NCI-H748 treated with DMSO at 0.1 percent for 48 hours (cell line): ENCODE results near the gene BNIPL.

Experiments used
- DNase-seq: peaks from one replicate; lab custom pipeline; 2025; lab: John Stamatoyannopoulos, UW

The BNIPL gene

DNA sequence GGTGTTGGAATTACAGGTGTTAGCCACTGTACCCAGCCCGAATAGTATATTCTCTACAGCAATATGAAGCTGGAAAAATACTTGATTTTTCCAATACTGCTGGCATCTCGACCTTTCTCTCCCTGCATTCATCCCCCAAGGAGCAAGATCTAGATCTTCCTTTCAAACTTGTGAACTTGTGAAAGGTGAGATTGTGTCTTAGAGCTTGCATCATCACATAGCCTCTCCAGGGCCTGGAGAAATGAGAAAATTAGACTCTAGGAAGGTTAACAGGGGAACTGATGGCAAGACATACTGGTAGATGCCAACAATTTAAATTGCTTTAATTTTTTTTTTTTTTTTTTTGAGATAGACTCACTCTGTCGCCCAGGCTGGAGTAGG, 26.1 kb upstream of the BNIPL start:
- DNase-seq: no peak

DNA sequence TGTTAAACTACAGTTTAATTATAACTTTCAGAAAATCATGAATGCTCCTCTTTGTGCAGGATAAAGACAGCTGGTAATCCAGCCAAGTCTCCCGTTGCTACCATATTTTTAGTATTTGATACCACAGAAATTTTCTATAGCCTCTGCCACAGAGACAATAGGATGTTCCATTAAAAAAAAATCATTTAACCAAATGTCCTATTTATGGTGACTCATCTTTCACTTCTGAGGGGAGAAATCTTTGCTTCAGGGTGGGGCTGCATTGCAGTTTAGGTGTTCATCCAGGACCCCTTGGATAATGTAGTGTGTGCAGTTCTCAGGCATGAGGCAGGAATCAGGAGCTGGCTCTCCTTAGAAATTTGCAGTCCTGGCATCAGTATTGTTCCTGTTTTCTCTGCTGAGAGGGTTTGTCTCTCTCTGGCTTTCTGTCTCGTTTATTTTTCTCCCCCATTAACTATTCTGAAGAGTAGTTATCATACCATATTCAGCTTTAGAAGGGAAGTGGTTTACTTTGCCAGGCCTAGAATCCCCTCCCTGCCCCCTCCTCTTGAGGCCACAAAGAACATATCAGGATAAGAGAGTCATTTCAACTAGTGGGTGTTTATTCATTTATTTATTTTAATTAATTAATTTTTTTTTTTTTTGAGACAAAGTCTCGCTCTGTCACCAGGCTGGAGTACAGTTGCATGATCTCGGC, 25.1 kb upstream of the BNIPL start:
- DNase-seq: no peak

DNA sequence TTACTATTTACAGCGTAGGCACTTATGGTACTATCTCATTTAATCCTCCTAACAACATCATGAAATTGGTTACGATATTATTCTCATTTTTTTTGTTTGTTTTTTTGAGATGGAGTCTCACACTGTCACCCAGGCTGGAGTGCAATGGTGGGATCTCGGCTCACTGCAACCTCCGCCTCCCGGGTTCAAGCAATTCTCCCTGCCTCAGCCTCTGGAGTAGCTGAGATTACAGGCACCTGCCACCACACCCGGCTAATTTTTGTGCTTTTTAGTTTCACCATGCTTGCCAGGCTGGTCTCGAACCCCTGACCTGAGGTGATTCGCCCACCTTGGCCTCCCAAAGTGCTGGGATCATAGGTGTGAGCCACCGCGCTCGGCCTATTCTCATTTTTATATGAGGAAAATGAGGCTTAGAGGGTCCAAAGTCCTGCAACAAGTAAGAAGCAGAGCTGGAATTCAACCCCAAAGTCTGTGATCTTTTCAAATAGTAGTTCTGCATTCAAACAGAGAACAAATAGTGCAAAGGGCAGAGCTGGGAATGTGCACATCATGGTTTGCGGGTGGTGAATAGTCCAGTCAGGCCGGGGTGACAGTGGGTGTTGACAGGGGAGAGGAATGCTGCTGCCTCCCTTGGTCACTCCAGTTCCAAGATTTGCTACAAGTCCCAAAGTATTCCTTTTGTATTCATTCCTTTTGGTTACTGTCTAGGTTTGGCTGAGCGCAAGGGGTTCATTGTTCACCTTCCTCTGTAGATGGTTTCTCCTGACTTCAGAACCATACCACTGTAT, 23.5 kb upstream of the BNIPL start:
- no peak for DNase-seq

DNA sequence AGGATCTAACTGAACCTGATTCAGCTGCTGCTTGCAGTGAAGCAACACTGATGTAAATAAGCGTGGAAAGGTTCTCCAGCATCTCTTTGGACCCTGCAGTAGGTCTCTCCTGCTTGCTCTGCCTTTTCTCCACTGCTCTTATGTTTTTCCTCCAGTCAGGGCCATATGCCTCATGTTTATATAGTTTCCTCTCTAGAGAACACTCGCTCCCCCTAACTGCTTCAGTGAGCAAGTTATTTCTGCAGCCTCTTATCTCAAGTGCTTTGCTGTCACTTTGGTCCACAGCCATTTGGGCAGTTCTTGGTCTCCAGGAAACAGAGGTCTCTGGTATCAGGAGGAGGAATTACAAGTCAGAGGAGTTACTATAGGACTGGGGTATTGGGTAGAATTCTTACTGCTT, 22.9 kb upstream of the BNIPL start:
- no peak for DNase-seq

DNA sequence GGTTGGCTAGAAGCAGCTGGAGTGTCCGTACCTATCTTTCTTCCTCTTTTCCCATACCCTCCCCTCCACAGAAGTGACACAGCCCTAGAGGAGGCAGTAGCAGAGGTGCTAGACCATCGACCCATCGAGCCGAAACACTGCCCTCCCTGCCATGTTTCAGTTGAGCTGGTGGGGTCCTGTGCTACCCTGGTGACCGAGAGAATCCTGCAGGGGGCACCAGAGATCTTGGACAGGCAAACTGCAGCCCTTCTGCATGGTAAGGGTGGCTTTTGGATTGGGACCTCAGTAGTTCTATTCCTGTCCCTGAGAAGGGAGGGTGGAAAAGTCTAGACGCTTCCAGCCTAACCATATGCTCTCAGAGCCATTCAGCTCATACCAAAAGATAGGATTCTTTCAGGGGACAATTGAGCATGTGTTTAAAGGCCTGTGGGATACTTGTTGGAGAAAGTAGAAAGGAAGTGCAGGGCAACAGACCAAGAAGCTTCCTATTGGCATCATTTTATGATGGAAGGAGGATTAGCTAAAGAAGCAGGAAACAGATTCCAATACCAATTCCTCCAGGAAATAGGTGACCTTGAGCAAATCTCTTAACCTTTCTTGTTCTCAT, 11.7 kb upstream of the BNIPL start:
- DNase-seq: peak; percentile 38

DNA sequence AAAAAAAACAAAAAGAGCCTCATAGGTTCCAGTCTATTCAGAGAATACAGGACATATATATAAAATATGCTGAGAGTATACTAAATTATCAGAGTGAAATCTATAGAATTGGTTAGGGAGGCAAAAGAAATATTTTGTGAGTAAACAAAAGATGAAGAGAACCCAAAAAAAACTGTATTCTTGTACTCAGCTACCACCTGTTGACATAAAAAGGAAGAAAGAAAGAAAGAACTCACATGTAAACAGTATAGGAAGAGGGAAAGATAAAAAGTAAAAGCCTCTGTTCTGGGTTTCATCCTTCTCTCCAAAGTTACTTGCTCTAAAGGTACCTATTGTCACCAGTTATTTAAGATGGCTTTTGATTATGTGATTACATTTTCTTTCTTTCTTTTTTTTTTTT, 9.9 kb upstream of the BNIPL start:
- no peak for DNase-seq

DNA sequence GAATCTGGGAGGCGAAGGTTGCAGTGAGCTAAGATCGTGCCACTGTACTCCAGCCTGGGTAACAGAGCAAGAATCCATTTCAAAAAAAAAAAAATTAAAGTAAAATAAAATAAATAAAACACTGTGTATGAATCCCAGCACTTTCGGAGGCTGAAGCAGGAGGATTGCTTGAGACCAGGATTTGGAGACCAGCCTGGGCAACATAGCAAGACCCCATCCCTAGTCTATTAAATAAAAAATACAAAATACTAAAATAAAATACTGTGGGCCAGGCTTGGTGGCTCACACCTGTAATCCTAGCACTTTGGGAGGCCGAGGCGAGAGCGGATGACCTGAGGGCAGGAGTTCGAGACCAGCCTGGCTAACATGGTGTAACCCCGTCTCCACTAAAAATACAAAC, 4.2 kb upstream of the BNIPL start:
- DNase-seq: no peak

DNA sequence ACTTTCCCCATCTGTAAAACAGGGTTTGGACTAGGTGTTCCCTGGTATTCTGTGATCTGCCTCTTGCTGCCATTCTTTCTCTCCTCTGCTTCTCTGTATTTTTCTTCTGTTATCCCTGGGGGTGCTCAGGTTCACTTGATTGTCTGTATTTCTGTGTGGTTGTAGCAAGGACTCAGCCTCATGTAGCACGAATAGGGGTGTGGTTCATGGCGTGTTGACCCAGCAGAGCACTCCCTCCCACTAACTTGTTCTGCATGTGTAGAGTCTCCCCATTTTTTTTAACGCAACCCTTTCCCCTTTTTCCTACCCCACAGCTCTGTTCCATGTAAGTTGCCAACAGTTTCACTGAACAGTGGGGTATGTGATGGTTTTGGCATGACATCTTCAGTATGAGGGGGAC, 1.2 kb upstream of the BNIPL start:
- DNase-seq: no peak

DNA sequence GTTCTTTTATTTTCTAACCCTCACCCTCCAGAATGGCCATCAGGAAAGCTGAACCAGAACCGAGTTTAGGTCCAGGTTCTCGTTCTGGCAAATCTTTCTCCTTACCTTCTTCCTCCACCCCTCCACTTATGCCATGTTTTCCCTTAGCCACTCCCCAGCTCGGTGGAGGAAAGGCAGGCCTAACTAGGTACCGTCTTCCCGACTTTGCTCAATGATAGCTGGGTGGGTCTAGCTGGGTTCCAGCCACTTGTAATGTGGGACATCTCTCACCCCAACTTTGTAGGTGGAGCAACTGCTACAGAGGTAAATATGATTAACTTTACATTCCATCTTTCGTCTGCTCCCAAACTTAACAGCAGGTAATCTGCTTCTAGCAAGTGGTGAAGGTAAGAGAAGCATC, 646 bp downstream of the BNIPL start:
- no peak for DNase-seq

DNA sequence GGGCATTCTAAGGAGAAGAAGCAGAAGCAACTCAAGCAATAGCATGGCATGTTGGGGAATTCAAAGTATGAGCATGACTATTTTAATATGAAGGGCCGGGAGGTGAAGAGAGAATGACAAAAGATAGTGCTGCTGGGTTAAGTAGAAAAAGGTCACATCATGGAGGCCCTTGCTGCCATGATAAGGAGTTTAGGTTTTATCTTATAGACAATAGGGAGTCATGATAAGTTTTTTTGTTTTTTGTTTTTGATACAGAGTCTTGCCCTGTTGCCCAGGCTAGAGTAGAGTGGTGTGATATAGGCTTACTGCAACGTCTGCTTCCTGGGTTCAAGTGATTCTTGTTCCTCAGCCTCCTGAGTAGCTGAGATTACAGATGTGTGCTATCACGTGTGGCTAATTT, 3.1 kb downstream of the BNIPL start:
- no peak for DNase-seq

DNA sequence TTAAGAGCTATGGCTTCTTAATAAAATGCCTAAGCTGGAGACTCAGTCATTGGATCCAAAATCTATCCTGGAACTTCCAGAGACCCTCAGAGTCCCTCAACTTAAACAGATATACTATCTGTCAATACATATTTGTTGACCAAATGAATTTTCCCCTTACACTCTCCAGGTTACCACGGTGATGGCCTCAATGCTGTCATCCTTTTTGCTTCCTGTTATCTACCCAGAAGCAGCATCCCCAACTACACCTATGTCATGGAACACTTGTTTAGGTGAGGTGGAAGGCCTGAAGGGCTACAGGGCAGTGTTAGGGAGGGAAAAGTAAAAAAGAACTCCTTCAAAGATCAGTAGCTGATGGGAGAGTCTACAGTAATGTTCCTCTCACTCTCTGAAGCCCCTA, 6.8 kb downstream of the BNIPL start:
- DNase-seq: no peak

DNA sequence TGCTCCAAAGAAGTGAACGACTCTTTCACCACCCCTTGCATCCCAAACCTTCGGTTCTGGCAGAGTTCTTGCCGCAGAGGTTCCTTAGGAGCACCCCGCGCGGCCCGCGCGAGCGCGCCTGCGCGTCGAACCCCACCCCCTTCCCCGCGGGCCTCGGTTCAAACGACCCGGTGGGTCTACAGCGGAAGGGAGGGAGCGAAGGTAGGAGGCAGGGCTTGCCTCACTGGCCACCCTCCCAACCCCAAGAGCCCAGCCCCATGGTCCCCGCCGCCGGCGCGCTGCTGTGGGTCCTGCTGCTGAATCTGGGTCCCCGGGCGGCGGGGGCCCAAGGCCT, 11.2 kb downstream of the BNIPL start, which contains the start of gene C1orf56:
Gene C1orf56, plus strand, starts transcription at position 161 of the 334 bp plus-strand sequence. Its CDS starts 97 bp downstream, at position 258.
- peak; percentile 48 for DNase-seq

DNA sequence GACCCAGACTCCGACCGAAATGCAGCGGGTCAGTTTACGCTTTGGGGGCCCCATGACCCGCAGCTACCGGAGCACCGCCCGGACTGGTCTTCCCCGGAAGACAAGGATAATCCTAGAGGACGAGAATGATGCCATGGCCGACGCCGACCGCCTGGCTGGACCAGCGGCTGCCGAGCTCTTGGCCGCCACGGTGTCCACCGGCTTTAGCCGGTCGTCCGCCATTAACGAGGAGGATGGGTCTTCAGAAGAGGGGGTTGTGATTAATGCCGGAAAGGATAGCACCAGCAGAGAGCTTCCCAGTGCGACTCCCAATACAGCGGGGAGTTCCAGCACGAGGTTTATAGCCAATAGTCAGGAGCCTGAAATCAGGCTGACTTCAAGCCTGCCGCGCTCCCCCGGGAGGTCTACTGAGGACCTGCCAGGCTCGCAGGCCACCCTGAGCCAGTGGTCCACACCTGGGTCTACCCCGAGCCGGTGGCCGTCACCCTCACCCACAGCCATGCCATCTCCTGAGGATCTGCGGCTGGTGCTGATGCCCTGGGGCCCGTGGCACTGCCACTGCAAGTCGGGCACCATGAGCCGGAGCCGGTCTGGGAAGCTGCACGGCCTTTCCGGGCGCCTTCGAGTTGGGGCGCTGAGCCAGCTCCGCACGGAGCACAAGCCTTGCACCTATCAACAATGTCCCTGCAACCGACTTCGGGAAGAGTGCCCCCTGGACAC, 11.7 kb downstream of the BNIPL start:
- peak; percentile 41 for DNase-seq

DNA sequence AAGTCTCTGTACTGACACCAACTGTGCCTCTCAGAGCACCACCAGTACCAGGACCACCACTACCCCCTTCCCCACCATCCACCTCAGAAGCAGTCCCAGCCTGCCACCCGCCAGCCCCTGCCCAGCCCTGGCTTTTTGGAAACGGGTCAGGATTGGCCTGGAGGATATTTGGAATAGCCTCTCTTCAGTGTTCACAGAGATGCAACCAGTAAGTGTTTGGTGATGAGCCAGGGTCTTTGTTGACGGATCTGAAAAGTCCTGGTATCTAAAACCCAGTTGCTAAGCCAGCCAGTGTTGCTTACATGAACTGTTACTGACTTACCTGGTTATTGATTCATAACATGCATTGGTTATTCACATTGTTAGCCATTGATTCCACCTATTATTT, 12.3 kb downstream of the BNIPL start:
- DNase-seq: no peak

DNA sequence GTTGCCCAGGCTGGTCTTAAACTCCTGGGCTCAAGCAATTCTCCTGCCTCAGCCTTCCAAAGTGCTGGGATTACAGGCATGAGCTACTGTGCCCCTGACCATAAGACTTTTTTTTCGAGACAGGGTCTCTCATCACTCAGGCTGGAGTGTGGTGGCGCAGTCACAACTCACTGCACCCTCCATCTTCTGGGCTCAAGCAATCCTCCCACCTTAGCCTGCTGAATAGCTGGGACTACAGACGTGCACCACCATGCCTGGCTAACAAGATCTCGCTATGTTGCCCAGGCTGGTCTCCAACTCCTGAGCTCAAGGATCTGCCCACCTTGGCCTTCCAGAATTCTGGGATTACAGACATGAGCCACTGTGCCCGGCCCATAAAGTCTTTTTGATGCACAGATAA, 13.1 kb downstream of the BNIPL start:
- no peak for DNase-seq

DNA sequence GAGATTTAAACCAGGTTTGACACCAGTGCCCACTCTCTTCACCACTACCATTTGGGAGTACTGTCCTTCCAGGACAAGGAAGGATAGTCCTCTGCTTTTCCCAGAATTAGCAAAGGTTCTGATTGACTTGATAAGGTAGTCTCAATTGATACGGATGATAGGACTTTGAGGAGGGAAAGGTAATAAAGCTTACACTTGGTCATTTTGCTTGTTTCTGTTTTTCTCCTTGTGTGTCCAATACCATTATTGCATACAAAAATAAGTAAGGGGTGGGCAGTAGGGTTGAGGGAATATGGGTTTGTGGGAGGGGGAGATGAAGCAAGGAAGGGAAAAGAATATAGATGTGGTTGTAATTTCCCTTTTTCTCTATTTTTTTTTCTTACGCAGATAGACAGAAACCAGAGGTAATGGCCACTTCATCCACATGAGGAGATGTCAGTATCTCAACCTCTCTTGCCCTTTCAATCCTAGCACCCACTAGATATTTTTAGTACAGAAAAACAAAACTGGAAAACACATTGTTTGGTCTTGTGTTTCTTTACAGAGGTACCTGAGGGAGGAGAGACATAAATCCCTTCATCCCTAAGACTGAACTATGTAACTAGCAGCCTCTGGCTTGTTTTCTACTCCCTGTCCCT, 13.8 kb downstream of the BNIPL start:
- DNase-seq: no peak

DNA sequence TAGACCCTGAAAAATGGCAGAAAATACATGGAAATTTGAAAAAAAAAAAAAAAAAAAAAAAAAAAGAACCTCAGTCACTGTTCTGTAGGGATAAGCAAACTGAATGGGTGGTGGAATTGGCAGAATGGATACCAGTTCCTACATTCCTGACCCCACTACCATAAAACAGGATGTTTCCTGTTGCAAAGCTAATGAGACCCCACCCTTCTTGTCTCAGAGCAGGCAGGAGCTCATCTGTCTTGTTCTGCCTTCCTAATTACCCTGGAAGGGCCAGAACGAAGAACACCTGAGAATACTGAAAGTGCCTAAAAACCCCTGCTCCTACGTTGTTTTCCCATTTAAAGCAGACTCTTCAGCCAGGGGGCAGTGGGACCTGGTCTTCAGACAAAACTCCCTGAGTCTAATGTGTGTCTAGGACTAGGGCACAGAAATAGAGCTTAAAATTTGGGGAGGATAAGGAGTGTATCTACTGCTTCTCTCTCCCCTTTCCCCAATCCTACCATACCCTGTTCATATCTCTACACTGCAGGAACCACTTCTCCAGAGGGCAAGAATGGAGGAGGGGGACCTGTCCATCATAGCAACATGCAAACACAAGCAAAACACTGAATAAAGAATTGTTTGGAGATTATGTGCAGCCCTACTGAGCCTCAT, 15.1 kb downstream of the BNIPL start:
- no peak for DNase-seq

DNA sequence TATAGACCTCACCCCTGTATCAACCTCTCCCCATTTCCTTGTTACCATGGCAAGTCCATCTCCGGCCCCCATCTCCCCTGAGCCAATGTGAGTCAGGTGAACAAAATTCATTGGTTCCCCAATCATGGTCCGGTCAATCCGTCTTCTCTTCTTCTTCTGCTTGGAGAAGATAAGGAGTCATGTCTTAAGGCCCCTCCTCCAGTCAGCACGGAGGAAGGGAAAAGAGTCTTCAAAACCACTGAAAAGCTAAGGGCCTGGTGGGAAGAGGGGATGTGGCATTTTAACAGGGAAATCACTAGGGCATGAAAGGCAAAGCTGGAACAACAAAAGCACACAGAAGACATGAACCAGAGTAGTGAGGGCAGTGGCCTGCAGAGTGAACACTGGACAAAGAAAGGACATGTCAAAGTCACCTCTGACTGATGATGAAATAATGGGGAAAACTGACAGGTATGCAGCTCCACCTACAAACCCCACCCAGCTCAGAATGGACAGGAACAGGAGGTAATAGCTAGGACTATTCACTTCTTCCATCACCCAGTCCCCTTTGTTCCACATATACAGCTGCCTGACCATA, 18.7 kb downstream of the BNIPL start:
- DNase-seq: no peak

DNA sequence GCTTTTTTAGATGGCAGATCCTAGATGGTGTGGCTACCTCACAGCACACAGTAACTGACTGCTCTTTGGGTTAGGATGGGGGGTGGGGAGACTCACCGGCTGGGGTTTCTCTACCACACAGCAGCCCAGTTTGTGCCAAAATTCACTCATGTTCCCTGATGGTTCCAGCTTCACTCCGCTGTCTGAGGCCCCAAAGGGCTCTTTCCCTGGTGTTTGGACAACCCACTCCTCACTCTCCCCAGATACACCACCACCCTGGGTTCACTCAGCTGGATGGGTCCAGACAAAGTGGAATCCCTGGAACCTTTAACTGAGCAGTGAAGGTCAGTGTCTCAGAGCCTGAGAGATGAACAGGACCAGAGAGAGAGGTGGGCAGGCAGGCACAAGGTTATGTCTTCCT, 19.2 kb downstream of the BNIPL start:
- DNase-seq: no peak

DNA sequence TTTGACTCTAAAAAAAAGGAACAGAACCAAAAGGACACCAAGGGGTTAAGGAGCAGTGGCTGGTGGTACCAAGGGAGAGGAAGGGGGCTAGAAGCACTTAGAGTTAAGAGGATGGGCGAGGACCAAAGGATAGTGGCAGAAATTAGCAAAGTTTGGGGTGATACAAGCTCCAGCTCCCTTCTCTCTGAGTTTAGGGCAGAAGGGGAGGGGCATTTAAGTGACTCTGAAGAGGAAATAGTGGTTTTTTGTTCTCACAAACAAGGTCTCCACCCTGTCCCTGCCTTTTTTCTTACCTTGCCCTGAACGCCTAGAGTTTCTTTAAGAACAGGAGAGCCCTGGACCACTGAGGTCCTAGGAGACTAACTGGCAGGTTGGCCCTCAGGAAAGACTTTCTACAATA, 19.8 kb downstream of the BNIPL start:
- no peak for DNase-seq

DNA sequence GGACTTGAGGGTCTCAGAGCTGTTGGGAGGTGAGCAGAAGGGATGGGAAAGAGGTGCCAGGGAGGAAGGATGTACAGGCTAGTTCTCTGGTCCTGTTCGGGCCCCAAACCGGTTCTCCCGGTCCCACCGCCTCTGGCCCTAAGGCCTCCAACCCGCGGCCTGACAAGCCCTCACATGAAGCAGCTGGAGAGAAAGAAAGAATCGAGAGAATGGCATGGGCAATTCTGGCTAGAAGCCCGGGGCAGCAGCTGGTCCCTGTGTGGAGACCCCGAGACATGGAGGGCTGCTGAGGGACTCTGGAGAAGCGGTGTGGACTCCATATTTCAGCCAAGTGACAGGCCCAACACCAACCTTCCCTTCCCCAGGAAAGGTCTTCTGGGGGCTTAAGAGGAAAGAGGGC, 22.3 kb downstream of the BNIPL start:
- peak; percentile 28 for DNase-seq
